HepG2 (cell line): ENCODE data around the gene EIF4EBP3. TPM values are rescaled to one million over a fixed set of nuclear protein-coding genes. Genes with fewer than 3 reads are reported as not detected.

Source experiments
- ARNT2 ChIP-seq: sonication (generic); formaldehyde crosslinking; IDR thresholded peaks from 2 replicates; pipeline ENCODE4 v1.8.0; 2022; ENCODE audit warnings: mild to moderate bottlenecking, low read depth, missing genetic modification reagents, moderate library complexity
- CBX5 ChIP-seq: sonication (generic); formaldehyde crosslinking; IDR thresholded peaks from 2 replicates; pipeline ENCODE4 v1.4.0; 2020; ENCODE audit warnings: missing genetic modification reagents, borderline replicate concordance
- HNRNPUL1 ChIP-seq: fragments of 200-400 bp; formaldehyde crosslinking; IDR thresholded peaks from 2 replicates; pipeline ENCODE4 v1.6.1; 2017; ENCODE audit warnings: low read depth, mild to moderate bottlenecking, low read length, moderate library complexity
- HOXA9 ChIP-seq: sonication (generic); formaldehyde crosslinking; IDR thresholded peaks from 2 replicates; pipeline ENCODE4 v1.8.1; 2022; ENCODE audit warnings: missing genetic modification reagents, mild to moderate bottlenecking, moderate library complexity, borderline replicate concordance
- IKZF4 ChIP-seq: sonication (generic); formaldehyde crosslinking; IDR thresholded peaks from 2 replicates; pipeline ENCODE4 v1.5.1; 2020; ENCODE audit warnings: borderline replicate concordance, mild to moderate bottlenecking, low read depth, missing genetic modification reagents; ENCODE audit errors: not compliant biosample characterization
- JUN ChIP-seq: sonication (generic); formaldehyde crosslinking; IDR thresholded peaks from 2 replicates; pipeline ENCODE4 v1.4.0; 2020; ENCODE audit warnings: mild to moderate bottlenecking, missing genetic modification reagents
- KDM3A ChIP-seq: IDR thresholded peaks from 2 replicates; pipeline ENCODE4 v1.6.1; 2018; ENCODE audit warnings: low read depth, missing compliant biosample characterization
- NFKB2 ChIP-seq: sonication (generic); formaldehyde crosslinking; IDR thresholded peaks from 2 replicates; pipeline ENCODE4 v1.4.0; 2020; ENCODE audit warnings: missing genetic modification reagents, borderline replicate concordance
- PATZ1 ChIP-seq: sonication (generic); formaldehyde crosslinking; IDR thresholded peaks from 2 replicates; pipeline ENCODE4 v1.4.0; 2020; ENCODE audit warnings: missing genetic modification reagents
- PHF8 ChIP-seq: sonication (generic); formaldehyde crosslinking; IDR thresholded peaks from 2 replicates; pipeline ENCODE4 v1.5.0; 2020; ENCODE audit warnings: missing genetic modification reagents
- POGZ ChIP-seq: sonication (generic); formaldehyde crosslinking; IDR thresholded peaks from 2 replicates; pipeline ENCODE4 v1.4.0; 2020; ENCODE audit warnings: mild to moderate bottlenecking, missing genetic modification reagents
- RBM39 ChIP-seq: fragments of 200-400 bp; formaldehyde crosslinking; IDR thresholded peaks from one replicate; pipeline ENCODE4 v1.6.1; 2018; ENCODE audit warnings: antibody characterized with exemption, mild to moderate bottlenecking, low read depth, low read length; ENCODE audit not compliant: poor library complexity, severe bottlenecking
- SP5 ChIP-seq: IDR thresholded peaks from 2 replicates; pipeline ENCODE4 v1.6.1; 2016; ENCODE audit warnings: low read depth, borderline replicate concordance
- SRSF4 ChIP-seq: fragments of 200-400 bp; formaldehyde crosslinking; IDR thresholded peaks from one replicate; pipeline ENCODE4 v1.6.1; 2018; ENCODE audit warnings: mild to moderate bottlenecking, low read depth, low read length, moderate library complexity; ENCODE audit not compliant: poor library complexity, severe bottlenecking
- ZFP36L1 ChIP-seq: sonication (generic); formaldehyde crosslinking; IDR thresholded peaks from 2 replicates; pipeline ENCODE4 v1.8.0; 2022; ENCODE audit warnings: mild to moderate bottlenecking, missing genetic modification reagents, moderate library complexity
- ZNF367 ChIP-seq: sonication (generic); formaldehyde crosslinking; IDR thresholded peaks from 2 replicates; pipeline ENCODE4 v1.4.0; 2020; ENCODE audit warnings: missing genetic modification reagents, borderline replicate concordance
- ZNF614 ChIP-seq: IDR thresholded peaks from 2 replicates; pipeline ENCODE4 v1.6.1; 2018; ENCODE audit warnings: missing biosample characterization, missing genetic modification reagents, inconsistent platforms, borderline replicate concordance
- polyA plus RNA-seq, 8 experiments: library from polyadenylated mRNA; depleted of rRNA in 3 of 8; stranded (reverse) in 7 of 8; unstranded in 1 of 8; fragments of >200 nt; fragmentation: Illumina TruSeq in 4 of 8; extraction: Trizol in 4 of 8; gene quantifications; 2 replicates each; pipeline versions ENCODE4 v1.2.1 to v1.2.3, GENCODE V29; 2011 to 2016; ENCODE audit warnings: low read depth in 4 of 8, missing spikeins in 1 of 8, mixed read lengths in 1 of 8; ENCODE audit not compliant: insufficient read depth in 1 of 8
- total RNA-seq, 5 experiments: library from RNA; depleted of rRNA; stranded (reverse); fragments of >200 nt; fragmentation: Illumina TruSeq; extraction: Trizol; gene quantifications; 2 replicates each; pipeline ENCODE4 v1.2.3, GENCODE V29; 2016; ENCODE audit warnings: low read depth in 1 of 5
- TF ChIP-seq, protein P1 (sequence below): sonication (generic); formaldehyde crosslinking; IDR thresholded peaks from 2 replicates; pipeline ENCODE4 v1.5.1; 2020; ENCODE audit warnings: mild to moderate bottlenecking, moderate library complexity, missing genetic modification reagents
- TF ChIP-seq, protein P2 (sequence below): sonication (generic); formaldehyde crosslinking; conservative IDR thresholded peaks from 2 replicates; pipeline ENCODE4 v1.8.0; 2022; ENCODE audit warnings: low read depth, missing genetic modification reagents
- TF ChIP-seq, protein P3 (sequence below): sonication (generic); formaldehyde crosslinking; IDR thresholded peaks from 2 replicates; pipeline ENCODE4 v1.4.0; 2020; ENCODE audit warnings: missing genetic modification reagents, borderline replicate concordance

The EIF4EBP3 gene
- total and polyA plus RNA-seq, 2 of the 13 experiments (the other 11 are each of a cell fraction or from before 2014, with no cell fraction given): 0.61 to 1.7 TPM

DNA sequence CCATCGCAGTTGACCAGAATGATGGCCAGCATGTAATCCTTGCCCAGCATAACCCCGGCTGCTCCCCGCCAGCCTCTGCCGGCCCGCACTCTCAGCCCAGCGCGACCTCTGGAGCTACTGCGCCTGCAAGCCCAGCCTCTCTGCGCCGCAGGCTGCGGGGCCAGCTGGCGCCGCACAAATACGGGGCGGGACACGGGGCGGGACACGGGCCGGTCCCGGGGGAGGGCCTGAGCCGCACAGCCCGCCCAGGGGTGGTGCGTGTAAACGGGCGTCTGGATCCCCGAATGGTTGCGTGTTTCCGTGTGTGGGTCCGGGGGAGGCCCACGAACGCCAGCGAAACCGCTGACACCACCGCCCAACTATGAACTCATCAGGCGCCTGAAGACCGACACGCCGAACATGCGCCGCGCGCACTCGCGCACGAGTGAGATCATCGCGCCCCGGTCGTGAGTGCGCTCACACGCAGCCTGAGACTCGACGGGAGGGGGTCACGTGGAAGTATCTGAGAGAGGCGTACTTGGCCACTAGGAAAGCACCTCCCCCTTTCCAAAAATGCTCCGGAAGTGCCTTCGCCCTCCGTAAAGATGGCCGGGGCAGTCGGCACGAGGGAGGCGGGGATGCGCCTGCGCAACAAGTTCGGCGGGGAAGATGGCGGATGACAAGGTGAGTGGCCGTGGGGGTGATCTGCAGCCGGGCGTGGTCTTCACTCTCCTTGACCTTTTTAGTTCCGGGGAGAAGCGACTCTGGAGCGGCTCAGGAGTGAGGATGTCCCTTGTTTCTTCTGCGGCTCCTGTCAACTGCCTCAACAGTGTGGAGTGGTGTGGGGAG lies 16.9 kb downstream of the EIF4EBP3 start, which contains the start of the genes APBB3 and SLC35A4 (continued):
- peak; percentile 38; the same call in 1 of the 2 replicates for TF ChIP-seq PATZ1 (CRISPR knock-in tag)
- peak; percentile 37; the same call in 1 of the 2 replicates for TF ChIP-seq KDM3A (CRISPR knock-in tag)
- no peak for TF ChIP-seq NFKB2 (CRISPR knock-in tag)
- TF ChIP-seq, protein P1, sequence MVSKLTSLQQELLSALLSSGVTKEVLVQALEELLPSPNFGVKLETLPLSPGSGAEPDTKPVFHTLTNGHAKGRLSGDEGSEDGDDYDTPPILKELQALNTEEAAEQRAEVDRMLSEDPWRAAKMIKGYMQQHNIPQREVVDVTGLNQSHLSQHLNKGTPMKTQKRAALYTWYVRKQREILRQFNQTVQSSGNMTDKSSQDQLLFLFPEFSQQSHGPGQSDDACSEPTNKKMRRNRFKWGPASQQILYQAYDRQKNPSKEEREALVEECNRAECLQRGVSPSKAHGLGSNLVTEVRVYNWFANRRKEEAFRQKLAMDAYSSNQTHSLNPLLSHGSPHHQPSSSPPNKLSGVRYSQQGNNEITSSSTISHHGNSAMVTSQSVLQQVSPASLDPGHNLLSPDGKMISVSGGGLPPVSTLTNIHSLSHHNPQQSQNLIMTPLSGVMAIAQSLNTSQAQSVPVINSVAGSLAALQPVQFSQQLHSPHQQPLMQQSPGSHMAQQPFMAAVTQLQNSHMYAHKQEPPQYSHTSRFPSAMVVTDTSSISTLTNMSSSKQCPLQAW (CRISPR knock-in tag): peak; percentile 40; the same call in 1 of the 2 replicates
- peak; percentile 62 for TF ChIP-seq SP5 (CRISPR knock-in tag)
- TF ChIP-seq POGZ (CRISPR knock-in tag): no peak
- peak; percentile 33; the same call in 1 of the 2 replicates for TF ChIP-seq ZNF614 (CRISPR knock-in tag)
- TF ChIP-seq, protein P2, sequence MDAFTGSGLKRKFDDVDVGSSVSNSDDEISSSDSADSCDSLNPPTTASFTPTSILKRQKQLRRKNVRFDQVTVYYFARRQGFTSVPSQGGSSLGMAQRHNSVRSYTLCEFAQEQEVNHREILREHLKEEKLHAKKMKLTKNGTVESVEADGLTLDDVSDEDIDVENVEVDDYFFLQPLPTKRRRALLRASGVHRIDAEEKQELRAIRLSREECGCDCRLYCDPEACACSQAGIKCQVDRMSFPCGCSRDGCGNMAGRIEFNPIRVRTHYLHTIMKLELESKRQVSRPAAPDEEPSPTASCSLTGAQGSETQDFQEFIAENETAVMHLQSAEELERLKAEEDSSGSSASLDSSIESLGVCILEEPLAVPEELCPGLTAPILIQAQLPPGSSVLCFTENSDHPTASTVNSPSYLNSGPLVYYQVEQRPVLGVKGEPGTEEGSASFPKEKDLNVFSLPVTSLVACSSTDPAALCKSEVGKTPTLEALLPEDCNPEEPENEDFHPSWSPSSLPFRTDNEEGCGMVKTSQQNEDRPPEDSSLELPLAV (CRISPR knock-in tag): no peak
- TF ChIP-seq ZFP36L1: 0 out of 2 replicates have a peak, but pooled peaks have one; percentile 42
- TF ChIP-seq HOXA9 (CRISPR knock-in tag): 0 out of 2 replicates have a peak, but pooled peaks have one; percentile 34
- no peak for TF ChIP-seq JUN
- TF ChIP-seq RBM39: peak; percentile 55
- 0 out of 2 replicates have a peak, but pooled peaks have one; percentile 30 for TF ChIP-seq ARNT2 (CRISPR knock-in tag)
- TF ChIP-seq ZNF367: no peak
- no peak for TF ChIP-seq HNRNPUL1
- no peak for TF ChIP-seq SRSF4
- TF ChIP-seq, protein P3, sequence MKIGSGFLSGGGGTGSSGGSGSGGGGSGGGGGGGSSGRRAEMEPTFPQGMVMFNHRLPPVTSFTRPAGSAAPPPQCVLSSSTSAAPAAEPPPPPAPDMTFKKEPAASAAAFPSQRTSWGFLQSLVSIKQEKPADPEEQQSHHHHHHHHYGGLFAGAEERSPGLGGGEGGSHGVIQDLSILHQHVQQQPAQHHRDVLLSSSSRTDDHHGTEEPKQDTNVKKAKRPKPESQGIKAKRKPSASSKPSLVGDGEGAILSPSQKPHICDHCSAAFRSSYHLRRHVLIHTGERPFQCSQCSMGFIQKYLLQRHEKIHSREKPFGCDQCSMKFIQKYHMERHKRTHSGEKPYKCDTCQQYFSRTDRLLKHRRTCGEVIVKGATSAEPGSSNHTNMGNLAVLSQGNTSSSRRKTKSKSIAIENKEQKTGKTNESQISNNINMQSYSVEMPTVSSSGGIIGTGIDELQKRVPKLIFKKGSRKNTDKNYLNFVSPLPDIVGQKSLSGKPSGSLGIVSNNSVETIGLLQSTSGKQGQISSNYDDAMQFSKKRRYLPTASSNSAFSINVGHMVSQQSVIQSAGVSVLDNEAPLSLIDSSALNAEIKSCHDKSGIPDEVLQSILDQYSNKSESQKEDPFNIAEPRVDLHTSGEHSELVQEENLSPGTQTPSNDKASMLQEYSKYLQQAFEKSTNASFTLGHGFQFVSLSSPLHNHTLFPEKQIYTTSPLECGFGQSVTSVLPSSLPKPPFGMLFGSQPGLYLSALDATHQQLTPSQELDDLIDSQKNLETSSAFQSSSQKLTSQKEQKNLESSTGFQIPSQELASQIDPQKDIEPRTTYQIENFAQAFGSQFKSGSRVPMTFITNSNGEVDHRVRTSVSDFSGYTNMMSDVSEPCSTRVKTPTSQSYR (CRISPR knock-in tag): peak; percentile 10; the same call in 1 of the 2 replicates
- TF ChIP-seq CBX5 (CRISPR knock-in tag): no peak
- TF ChIP-seq PHF8: peak; percentile 38; the same call in 1 of the 2 replicates
- no peak for TF ChIP-seq IKZF4 (CRISPR knock-in tag)
